HL-60/S4 (cell line): ENCODE data around the gene ENO4.

Experiments
- in situ Hi-C: fragments of 300-500 bp; cut with MboI; formaldehyde crosslinking; loops from 2 replicates; pipeline ENCODE4 v1.14.3; 2022; ENCODE audit warnings: low sequenced_read_pairs

Gene ENO4

GRCh38 chr10:116868198-116868676, 18.9 kb downstream of the ENO4 start:
- in situ Hi-C loops, result no loop called here

GRCh38 chr10:116868722-116869121, 19.4 kb downstream of the ENO4 start:
- in situ Hi-C loops, result no loop called here

GRCh38 chr10:116870949-116871348, 21.6 kb downstream of the ENO4 start:
- in situ Hi-C loops, result no loop called here

GRCh38 chr10:116873134-116873533, 23.8 kb downstream of the ENO4 start:
- in situ Hi-C loops, result no loop called here

GRCh38 chr10:116875897-116876296, 26.6 kb downstream of the ENO4 start:
- in situ Hi-C loops, result no loop called here

- in situ Hi-C loops, result no loop called here
Observed at GRCh38 chr10:116877391-116877790, 28.1 kb downstream of the ENO4 start.

GRCh38 chr10:116878123-116878522, 28.8 kb downstream of the ENO4 start:
- in situ Hi-C loops, result no loop called here

GRCh38 chr10:116879817-116880216, 30.5 kb downstream of the ENO4 start:
- in situ Hi-C loops, result no loop called here

- in situ Hi-C loops, result no loop called here
Observed at GRCh38 chr10:116880716-116881482, 31.6 kb downstream of the ENO4 start.

- in situ Hi-C loops, result no loop called here
Observed at GRCh38 chr10:116882639-116883038, 33.3 kb downstream of the ENO4 start.

GRCh38 chr10:116886772-116887171, 37.5 kb downstream of the ENO4 start:
- in situ Hi-C loops, result no loop called here

- in situ Hi-C loops, result no loop called here
Observed at GRCh38 chr10:116888380-116889055, 39.2 kb downstream of the ENO4 start.

GRCh38 chr10:116889066-116889465, 39.8 kb downstream of the ENO4 start:
- in situ Hi-C loops, result no loop called here

GRCh38 chr10:116891208-116891607, 41.9 kb downstream of the ENO4 start:
- in situ Hi-C loops, result no loop called here

GRCh38 chr10:116892907-116893685, 43.8 kb downstream of the ENO4 start:
- in situ Hi-C loops, result no loop called here

GRCh38 chr10:116893686-116894037, 44.4 kb downstream of the ENO4 start:
- in situ Hi-C loops, result no loop called here

- in situ Hi-C loops, result no loop called here
Observed at GRCh38 chr10:116899626-116900025, 50.3 kb downstream of the ENO4 start.

GRCh38 chr10:116905845-116906210, 56.5 kb downstream of the ENO4 start:
- in situ Hi-C loops, result no loop called here

- in situ Hi-C loops, result no loop called here
Observed at GRCh38 chr10:116907245-116907987, 58.1 kb downstream of the ENO4 start.

GRCh38 chr10:116909307-116909706, 60.0 kb downstream of the ENO4 start:
- in situ Hi-C loops, result no loop called here

GRCh38 chr10:116910910-116911309, 61.6 kb downstream of the ENO4 start:
- in situ Hi-C loops, result no loop called here
